AG08396 (cell line): ENCODE measurements around the gene FCHSD1.
"Not testable (repeated sequence)": the region's sequence is repeated elsewhere in the genome, so short reads cannot be mapped to it uniquely, and the experiment has no call there.

Source experiments
- DNase-seq: peaks from one replicate; pipeline ENCODE4 v3.0.0; 2012; ENCODE audit warnings: low spot score, mixed read lengths

Gene FCHSD1

GRCh38 chr5:141615991-141616720, 35.1 kb downstream of the FCHSD1 start:
- DNase-seq: no peak

- DNase-seq: no peak
These were observed 37.9 kb downstream of the FCHSD1 start for GRCh38 chr5:141613344-141613743.

GRCh38 chr5:141611289-141611688, 39.9 kb downstream of the FCHSD1 start:
- no peak for DNase-seq

- DNase-seq: not testable (repeated sequence)
These were observed 41.3 kb downstream of the FCHSD1 start for GRCh38 chr5:141609921-141610320.

GRCh38 chr5:141609044-141609443, 42.2 kb downstream of the FCHSD1 start:
- DNase-seq: no peak

- no peak for DNase-seq
These were observed 42.7 kb downstream of the FCHSD1 start for GRCh38 chr5:141608557-141608956.

- no peak for DNase-seq
These were observed 43.2 kb downstream of the FCHSD1 start for GRCh38 chr5:141608046-141608445.

- DNase-seq: no peak
These were observed 45.5 kb downstream of the FCHSD1 start for GRCh38 chr5:141605523-141606277.

GRCh38 chr5:141603923-141604717, 47.1 kb downstream of the FCHSD1 start:
- peak; percentile 82 for DNase-seq

GRCh38 chr5:141602606-141603005, 48.6 kb downstream of the FCHSD1 start:
- no peak for DNase-seq

GRCh38 chr5:141598391-141599345, 52.5 kb downstream of the FCHSD1 start:
- DNase-seq: peak; percentile 10

- DNase-seq: no peak
These were observed 53.4 kb downstream of the FCHSD1 start for GRCh38 chr5:141597814-141598213.

- no peak for DNase-seq
These were observed 53.8 kb downstream of the FCHSD1 start for GRCh38 chr5:141597394-141597793.

GRCh38 chr5:141596867-141597266, 54.4 kb downstream of the FCHSD1 start:
- DNase-seq: no peak

GRCh38 chr5:141590127-141590526, 61.1 kb downstream of the FCHSD1 start:
- no peak for DNase-seq
